HCT116 (cell line): ENCODE data around the gene CFAP77. TPM values are rescaled to one million over a fixed set of nuclear protein-coding genes. Genes with fewer than 3 reads are reported as not detected.

ENCODE experiments used
- ATAC-seq: fragments of 200-7000 bp; cut with Tn5 transposase; 2 replicates; pipeline ENCODE4 v1.9.1; 2020; ENCODE audit warnings: mild to moderate bottlenecking, moderate library complexity
- BruUV-seq: library from RNA; stranded (reverse); fragments of 400-500 nt; replicated peaks from 2 replicates; lab custom pipeline; 2021; lab: Mats Ljungman, UMichigan
- CTCF ChIA-PET: fragments of 300-600 bp; sonication (Branson Sonifier 250); formaldehyde crosslinking; loops from one replicate; lab custom pipeline; 2021; ENCODE audit warnings: antibody characterized with exemption; lab: Charles Lee
- POLR2A ChIA-PET: fragments of 300-600, 350-600 bp; sonication (Branson Sonifier 250); formaldehyde crosslinking; loops from one replicate; lab custom pipeline; 2021; ENCODE audit warnings: antibody characterized with exemption; lab: Charles Lee
- RAD21 ChIA-PET, 2 experiments: fragments of 300-600 bp; sonication (Branson Sonifier 250); formaldehyde crosslinking; loops; one replicate each; lab custom pipeline; 2023; ENCODE audit warnings: low total read pairs in 2 of 2; ENCODE audit not compliant: uncharacterized antibody in 2 of 2, unreplicated experiment in 2 of 2, low non-redundant PET in 1 of 2; lab: Charles Lee
- DNase-seq: peaks from one replicate; pipeline ENCODE4 v3.0.0-alpha.2; 2010; ENCODE audit warnings: low read depth, low spot score
- H2AFZ ChIP-seq: fragments of 200-600 bp; shearing (Covaris generic), sonication (generic); 2 replicates; pipeline ENCODE4 v1.6.1; 2017; ENCODE audit warnings: low read depth, mixed run types, mixed read lengths, antibody characterized with exemption, low read length; ENCODE audit not compliant: poor library complexity, severe bottlenecking
- H3K27ac ChIP-seq: 2 replicates; pipeline ENCODE4 v1.5.1; 2012; ENCODE audit warnings: low read depth, low read length
- H3K27me3 ChIP-seq: fragments of 200-600 bp; sonication (generic); 2 replicates; pipeline ENCODE4 v1.6.1; 2016; ENCODE audit warnings: mixed run types, low read length, mixed read lengths; ENCODE audit not compliant: insufficient read depth
- H3K36me3 ChIP-seq, 2 experiments: fragments of 200-500 bp in 1 of 2; fragments of 200-600 bp in 1 of 2; sonication (Bioruptor generic) in 1 of 2; sonication (generic) in 1 of 2; 2 replicates each; pipeline versions ENCODE4 v1.5.1 to v1.6.1; 2014 to 2016; ENCODE audit warnings: low read length in 2 of 2, inconsistent platforms in 1 of 2, mixed read lengths in 1 of 2, mixed run types in 1 of 2; ENCODE audit not compliant: insufficient read depth in 2 of 2, control insufficient read depth in 1 of 2
- H3K4me1 ChIP-seq, 2 experiments: fragments of 200-600 bp in 1 of 2; sonication (generic) in 1 of 2; 2 replicates each; pipeline versions ENCODE4 v1.5.1 to v1.6.1; 2012 to 2017; ENCODE audit warnings: low read length in 2 of 2, inconsistent platforms in 1 of 2, mild to moderate bottlenecking in 1 of 2, mixed read lengths in 1 of 2, mixed run types in 1 of 2, moderate library complexity in 1 of 2; ENCODE audit not compliant: insufficient read depth in 2 of 2, control insufficient read depth in 1 of 2
- H3K4me2 ChIP-seq: fragments of 200-600 bp; sonication (generic); 2 replicates; pipeline ENCODE4 v1.6.1; 2017; ENCODE audit warnings: mixed run types, low read length, mixed read lengths
- H3K4me3 ChIP-seq, 2 experiments: fragments of 200-600 bp in 1 of 2; sonication (generic) in 1 of 2; replicated peaks in 1 of 2; 2 replicates each; pipeline ENCODE4 v1.5.1; 2011 to 2016; ENCODE audit warnings: low read length in 2 of 2, control low read depth in 1 of 2, low read depth in 1 of 2, mild to moderate bottlenecking in 1 of 2, mixed read lengths in 1 of 2, mixed run types in 1 of 2
- H3K79me2 ChIP-seq: fragments of 200-600 bp; sonication (generic); 2 replicates; pipeline ENCODE4 v1.6.1; 2017; ENCODE audit warnings: mild to moderate bottlenecking, mixed run types, low read length, moderate library complexity, mixed read lengths; ENCODE audit not compliant: insufficient read depth
- H3K9ac ChIP-seq: fragments of 200-600 bp; sonication (generic); 2 replicates; pipeline ENCODE4 v1.6.1; 2016; ENCODE audit warnings: low read length, mixed read lengths
- H3K9me2 ChIP-seq: fragments of 200-600 bp; sonication (generic), shearing (Covaris generic); 2 replicates; pipeline ENCODE4 v1.6.1; 2017; ENCODE audit warnings: mixed run types, mild to moderate bottlenecking, moderate library complexity; ENCODE audit not compliant: insufficient read depth
- H3K9me3 ChIP-seq, 2 experiments: fragments of 200-500 bp in 1 of 2; fragments of 200-600 bp in 1 of 2; sonication (Bioruptor generic) in 1 of 2; sonication (generic) in 1 of 2; 2 replicates each; pipeline ENCODE4 v1.6.1; 2014 to 2017; ENCODE audit warnings: low read length in 2 of 2, mixed read lengths in 2 of 2, inconsistent platforms in 1 of 2, low read depth in 1 of 2, mild to moderate bottlenecking in 1 of 2, mixed run types in 1 of 2, moderate library complexity in 1 of 2; ENCODE audit not compliant: control insufficient read depth in 1 of 2, insufficient read depth in 1 of 2
- H4K20me1 ChIP-seq: fragments of 200-600 bp; sonication (generic), shearing (Covaris generic); 2 replicates; pipeline ENCODE4 v1.6.1; 2017; ENCODE audit warnings: mixed run types, mild to moderate bottlenecking, moderate library complexity; ENCODE audit not compliant: insufficient read depth
- EZH2 ChIP-seq: fragments of 200-600 bp; sonication (generic); IDR thresholded peaks from 2 replicates; pipeline ENCODE4 v1.6.1; 2017; ENCODE audit warnings: antibody characterized with exemption, mixed run types
- FOSL1 ChIP-seq: IDR thresholded peaks from 2 replicates; pipeline ENCODE4 v1.6.1; 2012; ENCODE audit warnings: low read depth
- intact Hi-C: fragments of 100-400 bp; cut with micrococcal nuclease; formaldehyde crosslinking; loops from 2 replicates; pipeline ENCODE4 v1.10.0; 2022
- total RNA-seq: library from RNA; stranded (reverse); gene quantifications from one replicate; pipeline ENCODE4 v1.2.1, GENCODE V29; 2021; ENCODE audit not compliant: unreplicated experiment
- TF ChIP-seq, protein P1 (sequence below), 3 experiments: fragments of 200-600 bp in 1 of 3; sonication (generic) in 1 of 3; IDR thresholded peaks in 2 of 3; conservative IDR thresholded peaks in 1 of 3; 2 replicates each; pipeline ENCODE4 v1.5.1; 2012 to 2017; ENCODE audit warnings: low read depth in 2 of 3, low read length in 2 of 3, antibody characterized with exemption in 1 of 3, borderline replicate concordance in 1 of 3, control low read depth in 1 of 3, mild to moderate bottlenecking in 1 of 3, mixed read lengths in 1 of 3, mixed run types in 1 of 3, moderate library complexity in 1 of 3; ENCODE audit not compliant: insufficient read depth in 1 of 3

Gene CFAP77
- total RNA-seq, 1 experiment from 2014 or later, result 0.98 TPM

DNA sequence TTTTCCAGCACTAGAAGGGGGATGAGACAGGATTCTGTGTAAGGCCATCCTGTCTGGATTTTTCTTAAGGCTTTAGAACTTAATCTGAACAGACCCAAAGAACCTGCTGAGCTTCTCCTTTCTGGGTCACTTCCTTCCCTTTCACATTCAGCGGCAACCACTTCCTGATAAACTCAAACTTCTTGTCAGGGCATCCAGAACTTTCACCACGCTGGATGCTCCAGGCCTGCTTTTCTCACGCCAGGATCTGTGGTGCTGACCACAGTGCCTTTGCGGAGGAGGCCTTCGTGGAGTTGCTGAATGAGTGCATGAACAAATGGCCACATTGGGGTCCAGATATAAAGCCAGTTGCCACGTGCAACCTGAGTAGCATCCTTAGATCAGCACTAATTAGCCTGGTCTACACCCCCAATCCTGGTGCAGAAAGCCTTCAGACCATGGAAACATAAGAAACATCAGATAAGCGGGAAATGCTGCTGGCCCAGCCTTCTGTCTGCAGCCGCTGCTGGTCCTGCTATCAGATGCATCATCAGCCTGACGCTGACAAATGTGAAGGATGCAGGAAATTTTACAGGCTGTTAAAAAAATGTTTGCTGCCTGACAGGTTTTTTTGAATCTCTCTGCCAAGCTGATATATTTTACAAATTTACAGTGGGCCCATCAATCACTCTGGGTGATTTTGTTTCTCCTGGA lies 97.1 kb downstream of the CFAP77 start:
- Histone ChIP-seq H2AFZ (no peak overlapping the region), H4K20me1 (no peaks in the 10 kb centered on the region), H3K4me3 (no peak overlapping the region), H3K27me3 (no peaks in the 10 kb centered on the region; the same call in 1 of the 2 replicates), H3K79me2 (no peaks in the 10 kb centered on the region), H3K4me2 (no peak overlapping the region)
- POLR2A ChIA-PET, result no interaction called here
- intact Hi-C loops, result loop anchor here (1.0 to 5.0 kb wide), 4 partner anchors 68 to 465 kb away; partner anchors contain the start of gene CFAP77
- ATAC-seq, result no peak
- TF ChIP-seq FOSL1 (no peak), EZH2 (no peak)
- TF ChIP-seq, protein P1, sequence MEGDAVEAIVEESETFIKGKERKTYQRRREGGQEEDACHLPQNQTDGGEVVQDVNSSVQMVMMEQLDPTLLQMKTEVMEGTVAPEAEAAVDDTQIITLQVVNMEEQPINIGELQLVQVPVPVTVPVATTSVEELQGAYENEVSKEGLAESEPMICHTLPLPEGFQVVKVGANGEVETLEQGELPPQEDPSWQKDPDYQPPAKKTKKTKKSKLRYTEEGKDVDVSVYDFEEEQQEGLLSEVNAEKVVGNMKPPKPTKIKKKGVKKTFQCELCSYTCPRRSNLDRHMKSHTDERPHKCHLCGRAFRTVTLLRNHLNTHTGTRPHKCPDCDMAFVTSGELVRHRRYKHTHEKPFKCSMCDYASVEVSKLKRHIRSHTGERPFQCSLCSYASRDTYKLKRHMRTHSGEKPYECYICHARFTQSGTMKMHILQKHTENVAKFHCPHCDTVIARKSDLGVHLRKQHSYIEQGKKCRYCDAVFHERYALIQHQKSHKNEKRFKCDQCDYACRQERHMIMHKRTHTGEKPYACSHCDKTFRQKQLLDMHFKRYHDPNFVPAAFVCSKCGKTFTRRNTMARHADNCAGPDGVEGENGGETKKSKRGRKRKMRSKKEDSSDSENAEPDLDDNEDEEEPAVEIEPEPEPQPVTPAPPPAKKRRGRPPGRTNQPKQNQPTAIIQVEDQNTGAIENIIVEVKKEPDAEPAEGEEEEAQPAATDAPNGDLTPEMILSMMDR (IDR thresholded peaks at IDR 0.05 in 2 of 3, conservative IDR thresholded peaks at IDR 0.05 in 1 of 3; ENCODE audit: borderline replicate concordance in 1 of 3, insufficient read depth in 1 of 3, low read depth in 2 of 3, low read length in 2 of 3), result no peak
- TF ChIP-seq, all 23 proteins: peak for 0
- no peak overlapping the region for H3K9ac ChIP-seq
- H3K9me2 ChIP-seq, result no peaks in the 10 kb centered on the region
- no peaks in the 10 kb centered on the region for H3K4me1 ChIP-seq
- H3K36me3 ChIP-seq, result no peaks in the 10 kb centered on the region
- no TSS peak for BruUV-seq
- ChIA-PET RAD21 (interaction anchor here in 1 of 2 experiments (1.0 kb wide), 1 partner anchor 97 kb away, joined by 4 read pairs; the partner anchor contains the start of gene CFAP77), CTCF (interaction anchor here (0.7 to 1.5 kb wide), 2 partner anchors 65 to 67 kb away, joined by 3 to 4 read pairs; no protein-coding TSS in a partner anchor)
- H3K27ac ChIP-seq, result no peak overlapping the region
- DNase-seq, result no peak
- no peaks in the 10 kb centered on the region for H3K9me3 ChIP-seq
